NCI-H1048 (cell line): ENCODE measurements around the gene FAM120A.

Experiments used
- DNase-seq: peaks from one replicate; lab custom pipeline; 2025; lab: John Stamatoyannopoulos, UW

Gene FAM120A

DNA sequence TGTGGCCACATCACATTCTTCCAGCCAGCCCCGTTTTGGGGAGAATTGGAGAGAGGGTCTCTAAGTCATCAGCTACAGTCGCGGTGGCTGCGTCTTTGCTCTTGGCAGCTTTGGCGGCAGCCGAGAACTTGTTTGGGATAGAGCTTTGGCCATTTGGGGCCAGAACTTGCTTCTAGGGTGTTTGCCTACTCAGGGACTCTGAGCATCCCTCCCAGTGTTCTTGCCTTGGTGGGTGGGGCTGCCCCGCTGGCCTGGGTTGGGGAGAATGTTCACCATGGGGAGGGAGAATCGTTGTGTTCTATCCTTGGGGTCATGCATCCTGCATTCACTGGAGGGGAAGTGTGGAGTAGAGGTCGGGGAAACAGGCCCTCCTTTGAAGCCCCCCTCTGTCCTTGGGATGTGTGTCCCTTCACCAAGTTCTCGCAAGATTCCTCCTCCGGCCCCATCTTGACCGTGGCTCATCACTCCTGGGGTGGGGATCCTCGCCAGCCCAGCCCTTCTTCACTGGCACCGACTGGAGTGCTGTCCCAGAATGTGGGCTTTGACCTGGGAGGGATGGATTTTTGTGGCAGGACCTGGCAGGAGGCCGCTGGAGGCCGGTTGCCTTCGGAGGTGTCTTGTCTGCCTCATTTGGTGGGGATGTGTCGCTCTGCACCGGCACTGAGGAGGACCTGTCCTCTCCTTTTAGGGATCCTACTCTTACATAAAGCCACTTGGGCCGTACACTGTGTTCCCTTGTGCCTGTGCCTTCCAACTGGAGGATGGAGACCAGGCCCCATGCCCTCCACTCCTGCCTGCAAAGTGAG, 128.4 kb downstream of the FAM120A start:
- no peak for DNase-seq

GRCh38 chr9:93580654-93581380, 129.3 kb downstream of the FAM120A start:
- DNase-seq: no peak

DNA sequence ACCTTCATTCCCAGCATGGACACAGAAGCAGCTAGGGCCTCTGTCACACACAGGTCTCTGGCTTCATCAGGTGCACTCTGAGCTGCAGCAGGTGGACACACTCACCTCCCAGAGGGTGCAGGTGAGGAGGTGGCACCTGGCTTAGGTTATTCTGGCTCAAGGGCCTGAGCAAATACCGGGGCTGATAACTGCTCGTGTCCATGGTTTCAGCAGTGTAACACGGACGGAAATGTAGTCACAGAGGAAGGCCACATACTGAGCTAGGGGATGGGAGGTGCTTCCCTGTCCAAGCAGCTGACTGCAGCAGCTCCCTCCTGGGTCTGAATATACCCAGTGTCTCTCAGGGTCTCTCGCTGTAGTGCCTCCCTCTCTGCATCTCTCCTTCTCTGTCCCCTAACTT, 130.6 kb downstream of the FAM120A start:
- DNase-seq: no peak

DNA sequence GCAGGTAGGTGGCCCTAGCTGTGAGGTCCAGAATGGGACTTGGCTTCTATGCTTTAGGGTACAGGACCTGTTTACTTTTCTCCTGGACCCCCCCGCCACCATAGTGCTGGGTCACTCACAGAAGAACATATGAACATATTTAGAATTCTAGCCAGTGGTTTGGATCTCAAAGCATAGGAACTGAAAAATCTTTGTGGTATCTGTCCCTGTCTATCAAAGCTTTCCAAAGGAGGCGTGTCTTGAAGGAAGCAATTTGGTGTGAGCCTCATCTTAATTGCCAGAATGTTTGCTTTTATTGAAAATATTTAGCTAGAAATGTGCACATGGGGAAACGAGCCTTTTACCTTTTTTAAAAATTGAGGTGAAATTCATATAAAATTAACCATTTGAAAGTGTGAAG, 131.1 kb downstream of the FAM120A start:
- no peak for DNase-seq

DNA sequence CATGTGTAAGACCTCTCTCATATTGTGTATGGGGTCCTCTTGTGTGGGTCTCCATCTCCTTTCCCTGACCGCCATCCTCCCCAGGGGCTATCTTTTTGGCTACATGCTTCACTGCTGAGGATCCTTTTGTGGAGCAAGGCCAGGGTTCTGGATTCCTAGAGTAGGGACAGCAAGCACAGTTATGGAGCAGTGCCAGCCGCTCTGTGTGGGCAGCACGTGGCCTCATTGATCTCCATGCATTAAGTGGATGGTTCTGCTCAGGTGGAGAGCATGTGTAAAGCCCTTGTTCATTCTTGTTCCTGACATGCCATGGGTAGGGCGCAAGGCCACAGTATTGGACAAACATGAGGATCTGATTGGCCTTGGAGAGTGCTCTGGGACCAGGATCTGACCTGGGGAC, 133.8 kb downstream of the FAM120A start:
- DNase-seq: no peak

DNA sequence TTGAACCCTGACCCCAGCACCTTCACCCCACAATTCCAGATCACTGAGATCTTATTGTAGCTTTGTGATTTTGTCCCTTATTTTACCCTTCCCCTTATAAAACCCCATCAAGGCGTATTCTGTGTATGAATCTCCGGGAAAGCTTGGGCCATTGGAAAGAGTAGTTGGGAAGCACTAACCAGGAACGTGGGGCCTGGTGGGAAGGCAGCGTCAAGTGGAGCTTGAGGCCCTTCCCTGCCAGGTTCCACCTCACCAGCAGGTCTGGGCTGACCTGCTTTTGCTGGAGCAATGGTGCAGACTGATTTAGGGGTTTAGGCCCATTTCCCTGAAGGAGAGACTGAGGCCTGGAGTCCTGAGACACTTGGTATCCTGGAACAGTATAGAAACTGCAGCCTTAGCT, 134.2 kb downstream of the FAM120A start:
- DNase-seq: no peak

DNA sequence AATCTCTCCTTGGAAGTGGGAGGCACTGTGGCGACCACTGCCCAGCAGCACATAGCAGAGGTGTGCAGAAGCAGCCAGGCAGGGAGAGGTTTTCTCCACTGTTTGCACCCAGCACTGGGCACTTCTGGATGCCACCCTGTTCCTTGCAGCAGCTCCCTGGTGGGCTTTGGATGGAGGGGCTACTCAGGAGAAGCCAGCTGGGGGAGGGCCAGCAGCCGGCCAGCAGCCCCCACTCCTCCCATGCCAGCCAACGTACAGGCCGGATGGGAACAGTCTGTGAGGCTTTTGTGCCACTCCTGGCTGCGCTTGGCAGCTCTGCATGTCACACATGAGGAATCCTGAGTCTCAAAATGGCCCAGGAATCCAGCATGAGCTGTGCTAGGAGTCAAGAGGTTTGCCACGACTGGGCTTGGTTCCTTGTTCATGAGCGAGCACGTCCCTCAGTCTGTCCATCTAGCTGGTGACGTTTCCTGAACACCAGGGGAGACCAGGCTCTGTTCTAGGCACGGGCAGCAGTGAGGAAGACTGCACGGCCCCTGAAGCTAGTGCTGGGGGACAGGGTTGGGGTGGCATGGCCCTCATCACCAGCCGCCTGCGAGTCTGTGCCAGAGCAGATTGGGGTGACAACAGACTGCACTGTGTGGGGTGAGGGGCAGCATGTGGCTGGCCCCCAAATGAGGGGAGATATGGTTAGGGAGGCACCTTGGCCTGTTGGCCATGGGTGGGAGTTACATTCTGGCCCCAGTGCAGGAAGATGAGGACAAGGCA, 135.0 kb downstream of the FAM120A start:
- DNase-seq: no peak

DNA sequence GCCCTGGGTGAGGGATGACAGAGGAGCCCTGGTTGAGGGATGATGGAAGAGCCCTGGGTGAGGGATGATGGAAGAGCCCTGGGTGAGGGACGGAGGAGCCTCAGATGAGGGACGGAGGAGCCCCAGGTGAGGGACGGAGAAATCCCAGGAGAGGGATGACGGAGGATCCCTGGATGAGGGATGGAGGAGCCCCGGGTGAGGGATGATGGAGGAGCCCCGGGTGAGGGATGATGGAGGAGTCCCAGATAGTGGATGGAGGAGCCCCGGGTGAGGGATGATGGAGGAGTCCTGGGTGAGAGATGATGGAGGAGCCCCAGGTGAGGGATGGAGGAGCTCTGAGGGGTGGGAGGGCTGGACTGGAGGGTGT, 135.8 kb downstream of the FAM120A start:
- DNase-seq: no peak

- DNase-seq: no peak
Observed at GRCh38 chr9:93587651-93588347, 136.3 kb downstream of the FAM120A start.

- DNase-seq: no peak
Observed at GRCh38 chr9:93588641-93589609, 137.4 kb downstream of the FAM120A start.

DNA sequence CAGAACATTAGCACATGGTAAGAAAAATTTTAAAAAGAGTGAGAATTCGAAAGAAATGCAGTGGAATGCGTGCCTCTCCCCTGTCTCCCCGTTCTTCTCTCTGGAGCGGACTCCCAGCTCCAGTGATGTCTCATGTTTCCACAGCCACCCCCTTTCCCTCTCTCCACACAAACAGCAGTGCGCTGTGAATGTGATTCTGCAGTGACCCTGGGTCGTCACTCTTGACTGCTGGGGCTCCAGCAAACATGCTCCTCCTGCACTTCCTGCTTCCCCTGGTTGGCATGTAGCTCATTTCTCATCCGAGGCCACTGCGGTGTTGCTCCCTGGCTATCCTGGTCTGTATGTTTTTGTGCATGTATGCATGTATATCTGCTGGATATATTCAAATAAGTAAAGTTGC, 138.2 kb downstream of the FAM120A start:
- no peak for DNase-seq

GRCh38 chr9:93590609-93591234, 139.2 kb downstream of the FAM120A start:
- no peak for DNase-seq

DNA sequence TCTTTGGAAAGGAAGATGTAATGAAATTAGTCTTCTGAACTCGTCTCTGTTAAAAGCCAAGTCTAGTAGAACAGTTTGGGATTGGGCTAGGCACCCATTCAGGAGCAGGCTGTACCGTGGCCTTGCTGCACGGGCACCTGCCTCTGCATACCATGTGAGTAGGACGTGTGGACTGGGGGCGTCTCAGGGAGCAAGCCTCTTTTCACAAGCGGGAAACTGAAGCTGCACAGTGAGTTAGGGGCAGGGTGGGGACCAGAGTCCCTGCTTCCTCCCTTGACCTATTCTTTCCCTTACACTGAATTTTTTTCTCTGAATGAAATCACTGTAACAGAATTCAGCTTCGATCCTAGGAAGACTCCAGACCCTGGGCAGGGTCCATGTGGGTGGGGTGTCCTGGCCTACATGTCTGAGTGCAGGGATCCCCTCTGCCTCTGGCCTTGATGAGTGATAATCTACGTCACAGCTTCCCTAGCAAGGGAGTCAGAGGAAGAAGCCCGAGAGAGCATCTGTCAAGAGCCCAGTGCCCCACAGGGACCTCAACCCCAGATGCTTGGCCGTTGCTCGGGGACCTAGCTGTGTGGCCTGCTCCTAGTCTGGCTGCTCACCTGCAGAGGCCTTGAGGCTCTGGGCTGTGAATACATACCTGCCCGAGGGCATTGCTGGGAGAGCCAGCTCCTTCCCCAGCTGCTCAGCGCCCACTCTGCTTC, 140.0 kb downstream of the FAM120A start:
- DNase-seq: no peak

DNA sequence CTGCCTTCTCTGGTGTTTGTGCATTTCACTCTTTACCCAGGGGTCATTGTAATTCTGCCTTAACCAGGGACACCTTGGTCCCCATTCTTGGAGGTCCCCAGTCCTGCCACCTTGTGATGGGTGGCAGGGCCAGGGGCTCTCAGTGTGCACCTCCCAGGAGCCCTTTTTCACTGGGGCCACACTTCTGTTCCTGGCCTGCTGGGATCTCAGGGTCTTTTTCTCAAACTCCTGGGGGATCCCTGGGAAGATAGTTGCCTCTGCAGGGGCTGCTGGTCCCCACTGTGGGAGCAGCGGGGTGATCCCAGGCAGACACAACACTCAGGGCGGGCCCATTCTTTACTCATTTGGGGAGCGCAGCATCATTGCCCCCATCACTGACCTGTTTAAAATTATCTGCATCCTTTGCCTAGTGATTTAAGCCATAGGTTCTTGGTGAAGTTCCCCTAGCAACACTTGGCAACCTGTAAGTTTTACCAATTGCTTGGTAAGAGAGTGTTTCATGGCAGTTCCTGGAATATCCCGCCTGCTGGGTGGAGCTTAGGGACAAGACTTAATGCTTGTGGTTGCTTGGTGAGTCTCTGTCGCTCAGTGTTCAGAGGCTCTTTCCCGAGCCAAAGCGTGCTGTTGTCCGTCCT, 140.6 kb downstream of the FAM120A start:
- no peak for DNase-seq

DNA sequence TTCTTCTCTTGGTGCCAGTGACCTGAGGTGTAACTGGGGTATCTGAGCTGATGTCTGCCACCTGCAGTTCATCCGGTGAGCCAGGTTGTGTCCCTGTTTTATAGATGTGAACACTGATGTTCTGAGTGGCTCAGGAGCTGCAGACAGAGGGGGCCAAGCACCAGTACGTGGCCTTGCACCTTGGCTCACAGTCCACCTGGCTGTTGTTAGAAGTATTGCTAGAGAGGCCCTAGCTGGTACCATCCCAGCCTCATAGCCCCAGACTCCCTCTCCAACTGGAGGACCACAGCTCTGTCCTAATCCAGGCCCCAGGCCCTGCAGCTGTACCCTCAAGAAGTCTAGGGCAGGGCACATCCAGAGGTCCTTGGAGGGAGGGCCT, 141.1 kb downstream of the FAM120A start:
- no peak for DNase-seq

GRCh38 chr9:93593144-93593658, 141.7 kb downstream of the FAM120A start:
- no peak for DNase-seq

DNA sequence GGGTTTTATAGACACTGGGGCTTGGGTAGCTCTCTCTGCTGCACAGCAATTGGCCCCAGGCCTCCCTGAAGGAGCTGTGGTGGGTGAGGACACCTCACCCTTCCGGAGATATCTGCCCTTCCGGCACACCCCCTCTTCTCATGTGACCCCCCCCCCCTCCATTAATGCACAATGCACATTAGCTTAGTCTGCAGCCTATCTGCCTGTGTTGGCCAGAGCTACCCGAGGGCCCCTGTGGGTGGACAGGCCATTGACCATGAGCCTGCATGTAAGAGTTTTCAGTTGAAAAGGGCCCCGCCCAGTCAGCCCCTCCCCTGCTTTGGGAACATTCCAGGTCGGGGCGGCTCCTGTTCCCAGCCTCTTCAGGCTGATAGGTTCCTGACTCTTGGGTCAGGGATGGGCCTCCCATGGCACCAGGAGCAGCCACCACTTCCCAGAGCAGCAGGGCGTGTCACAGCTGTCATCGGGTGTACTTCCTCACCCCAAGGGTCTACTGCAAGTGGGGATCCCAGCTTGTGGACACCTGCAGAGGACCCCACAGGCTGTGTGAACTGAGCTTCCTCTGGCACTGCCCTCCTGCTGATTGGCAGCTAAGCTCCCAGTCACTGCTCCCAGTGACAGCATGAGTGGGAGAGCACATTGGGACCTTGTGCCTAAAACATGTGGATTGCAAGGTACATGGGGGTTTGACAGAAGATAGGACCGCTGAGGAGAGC, 142.7 kb downstream of the FAM120A start:
- DNase-seq: no peak

GRCh38 chr9:93595461-93595860, 144.0 kb downstream of the FAM120A start:
- DNase-seq: no peak
